HepG2 (cell line): ENCODE data around the gene ADGRG1. TPM values are rescaled to one million over a fixed set of nuclear protein-coding genes. Genes with fewer than 3 reads are reported as not detected.

Source experiments
- BCL3 ChIP-seq: sonication (generic); formaldehyde crosslinking; IDR thresholded peaks from 2 replicates; pipeline ENCODE4 v1.5.1; 2020; ENCODE audit warnings: mild to moderate bottlenecking, missing genetic modification reagents, moderate library complexity
- FOXK2 ChIP-seq: fragments of 450-650 bp; IDR thresholded peaks from 2 replicates; pipeline ENCODE4 v1.6.1; 2016
- ISL2 ChIP-seq: sonication (generic); formaldehyde crosslinking; IDR thresholded peaks from 2 replicates; pipeline ENCODE4 v1.5.0; 2020; ENCODE audit warnings: missing genetic modification reagents
- LRRFIP1 ChIP-seq: sonication (generic); formaldehyde crosslinking; conservative IDR thresholded peaks from 2 replicates; pipeline ENCODE4 v1.4.0; 2020; ENCODE audit warnings: missing genetic modification reagents
- NRL ChIP-seq: sonication (generic); formaldehyde crosslinking; IDR thresholded peaks from 2 replicates; pipeline ENCODE4 v1.5.0; 2020; ENCODE audit warnings: missing genetic modification reagents, mild to moderate bottlenecking, moderate library complexity, borderline replicate concordance
- PATZ1 ChIP-seq: sonication (generic); formaldehyde crosslinking; IDR thresholded peaks from 2 replicates; pipeline ENCODE4 v1.4.0; 2020; ENCODE audit warnings: missing genetic modification reagents
- RBFOX2 ChIP-seq: fragments of 200-400 bp; formaldehyde crosslinking; IDR thresholded peaks from 2 replicates; pipeline ENCODE4 v1.6.1; 2017; ENCODE audit warnings: low read depth, mild to moderate bottlenecking, low read length
- XRCC5 ChIP-seq: fragments of 200-400 bp; formaldehyde crosslinking; optimal IDR thresholded peaks from 2 replicates; pipeline ENCODE3; 2017; ENCODE audit warnings: mild to moderate bottlenecking, low read length
- ZBTB25 ChIP-seq: IDR thresholded peaks from 2 replicates; pipeline ENCODE4 v1.6.1; 2018; ENCODE audit warnings: missing genetic modification reagents
- ZBTB38 ChIP-seq: sonication (generic); formaldehyde crosslinking; IDR thresholded peaks from 2 replicates; pipeline ENCODE4 v1.5.1; 2020; ENCODE audit warnings: mild to moderate bottlenecking, missing genetic modification reagents
- ZC3H4 ChIP-seq: sonication (generic); formaldehyde crosslinking; IDR thresholded peaks from 2 replicates; pipeline ENCODE4 v1.4.0; 2020; ENCODE audit warnings: missing genetic modification reagents, borderline replicate concordance
- ZKSCAN5 ChIP-seq: sonication (generic); formaldehyde crosslinking; IDR thresholded peaks from 2 replicates; pipeline ENCODE4 v1.5.1; 2020; ENCODE audit warnings: mild to moderate bottlenecking, missing genetic modification reagents
- ZKSCAN8 ChIP-seq: IDR thresholded peaks from 2 replicates; pipeline ENCODE4 v1.6.1; 2016; ENCODE audit warnings: borderline replicate concordance, missing genetic modification reagents, missing compliant biosample characterization
- ZNF235 ChIP-seq: sonication (generic); formaldehyde crosslinking; IDR thresholded peaks from 2 replicates; pipeline ENCODE4 v1.8.1; 2023; ENCODE audit warnings: mild to moderate bottlenecking, missing genetic modification reagents, borderline replicate concordance
- ZNF354B ChIP-seq: sonication (generic); formaldehyde crosslinking; IDR thresholded peaks from 2 replicates; pipeline ENCODE4 v1.8.0; 2022; ENCODE audit warnings: mild to moderate bottlenecking, missing genetic modification reagents
- ZNF549 ChIP-seq: sonication (generic); formaldehyde crosslinking; IDR thresholded peaks from 2 replicates; pipeline ENCODE4 v1.5.0; 2020; ENCODE audit warnings: missing genetic modification reagents
- polyA plus RNA-seq, 8 experiments: library from polyadenylated mRNA; depleted of rRNA in 3 of 8; stranded (reverse) in 7 of 8; unstranded in 1 of 8; fragments of >200 nt; fragmentation: Illumina TruSeq in 4 of 8; extraction: Trizol in 4 of 8; gene quantifications; 2 replicates each; pipeline versions ENCODE4 v1.2.1 to v1.2.3, GENCODE V29; 2011 to 2016; ENCODE audit warnings: low read depth in 4 of 8, missing spikeins in 1 of 8, mixed read lengths in 1 of 8; ENCODE audit not compliant: insufficient read depth in 1 of 8
- total RNA-seq, 5 experiments: library from RNA; depleted of rRNA; stranded (reverse); fragments of >200 nt; fragmentation: Illumina TruSeq; extraction: Trizol; gene quantifications; 2 replicates each; pipeline ENCODE4 v1.2.3, GENCODE V29; 2016; ENCODE audit warnings: low read depth in 1 of 5
- TF ChIP-seq, protein P1 (sequence below): sonication (generic); formaldehyde crosslinking; IDR thresholded peaks from 2 replicates; pipeline ENCODE4 v1.4.0; 2020; ENCODE audit warnings: missing genetic modification reagents, borderline replicate concordance

ADGRG1 gene
- total and polyA plus RNA-seq, 2 of the 13 experiments (the other 11 are each of a cell fraction or from before 2014, with no cell fraction given): 2.7 to 5.9 TPM

DNA sequence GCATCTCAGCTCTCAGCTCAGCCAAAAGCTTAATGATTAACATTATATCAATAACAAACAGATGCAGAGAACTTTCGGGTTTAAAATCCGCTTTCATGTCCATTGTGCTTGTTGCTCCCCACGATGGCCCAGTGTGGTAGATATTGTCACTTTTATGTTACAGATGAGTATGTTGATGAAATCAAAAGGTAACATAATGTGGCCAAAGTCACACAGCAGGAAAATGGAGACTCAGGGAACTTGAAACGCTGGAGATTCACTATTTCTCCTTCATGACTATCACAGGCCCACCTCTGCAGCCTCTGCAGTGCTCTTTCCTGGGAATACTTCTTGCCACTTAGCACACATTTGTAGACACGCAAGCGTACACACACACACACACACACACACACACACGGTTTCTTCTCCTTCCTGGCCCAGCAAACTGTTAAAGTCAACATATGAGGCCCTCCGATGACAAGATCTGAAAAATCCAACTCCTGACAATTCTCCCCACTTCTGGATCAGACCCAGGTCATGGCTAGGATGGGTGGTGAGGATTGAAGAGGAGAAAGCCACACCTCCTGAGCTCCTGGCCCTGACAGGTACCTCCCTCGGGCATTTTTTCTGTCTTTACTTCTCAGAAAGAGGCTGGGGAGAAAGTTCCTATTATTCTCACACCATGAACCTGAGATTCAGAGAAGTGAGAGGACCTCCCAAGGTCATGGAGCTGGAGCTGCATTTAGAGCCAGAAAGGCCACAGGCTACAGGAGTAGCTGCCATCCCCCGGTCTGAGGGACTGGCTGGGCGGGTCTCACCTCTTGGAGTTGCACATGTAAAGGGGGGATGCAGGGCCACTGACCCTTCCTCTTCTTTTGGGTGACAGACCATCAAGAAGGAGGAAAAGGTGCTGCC is 75.8 kb downstream of the ADGRG1 start (continued):
- TF ChIP-seq ZBTB38 (no peak), ZC3H4 (no peak), RBFOX2 (peak; percentile 70), ZNF549 (CRISPR knock-in tag) (no peak), FOXK2 (peak; percentile 35; the same call in 1 of the 2 replicates), ZNF354B (CRISPR knock-in tag) (no peak), ZBTB25 (CRISPR knock-in tag) (peak; percentile 65; the same call in 1 of the 2 replicates), ISL2 (CRISPR knock-in tag) (0 out of 2 replicates have a peak, but pooled peaks have one; percentile 29), ZKSCAN5 (CRISPR knock-in tag) (0 out of 2 replicates have a peak, but pooled peaks have one; percentile 44), ZKSCAN8 (CRISPR knock-in tag) (peak; percentile 52; the same call in 1 of the 2 replicates), XRCC5 (peak; percentile 36), NRL (CRISPR knock-in tag) (peak; percentile 80; the same call in 1 of the 2 replicates), BCL3 (CRISPR knock-in tag) (no peak; the same call in 1 of the 2 replicates), LRRFIP1 (CRISPR knock-in tag) (no peak), ZNF235 (no peak), PATZ1 (0 out of 2 replicates have a peak, but pooled peaks have one; percentile 28)
- TF ChIP-seq, protein P1, sequence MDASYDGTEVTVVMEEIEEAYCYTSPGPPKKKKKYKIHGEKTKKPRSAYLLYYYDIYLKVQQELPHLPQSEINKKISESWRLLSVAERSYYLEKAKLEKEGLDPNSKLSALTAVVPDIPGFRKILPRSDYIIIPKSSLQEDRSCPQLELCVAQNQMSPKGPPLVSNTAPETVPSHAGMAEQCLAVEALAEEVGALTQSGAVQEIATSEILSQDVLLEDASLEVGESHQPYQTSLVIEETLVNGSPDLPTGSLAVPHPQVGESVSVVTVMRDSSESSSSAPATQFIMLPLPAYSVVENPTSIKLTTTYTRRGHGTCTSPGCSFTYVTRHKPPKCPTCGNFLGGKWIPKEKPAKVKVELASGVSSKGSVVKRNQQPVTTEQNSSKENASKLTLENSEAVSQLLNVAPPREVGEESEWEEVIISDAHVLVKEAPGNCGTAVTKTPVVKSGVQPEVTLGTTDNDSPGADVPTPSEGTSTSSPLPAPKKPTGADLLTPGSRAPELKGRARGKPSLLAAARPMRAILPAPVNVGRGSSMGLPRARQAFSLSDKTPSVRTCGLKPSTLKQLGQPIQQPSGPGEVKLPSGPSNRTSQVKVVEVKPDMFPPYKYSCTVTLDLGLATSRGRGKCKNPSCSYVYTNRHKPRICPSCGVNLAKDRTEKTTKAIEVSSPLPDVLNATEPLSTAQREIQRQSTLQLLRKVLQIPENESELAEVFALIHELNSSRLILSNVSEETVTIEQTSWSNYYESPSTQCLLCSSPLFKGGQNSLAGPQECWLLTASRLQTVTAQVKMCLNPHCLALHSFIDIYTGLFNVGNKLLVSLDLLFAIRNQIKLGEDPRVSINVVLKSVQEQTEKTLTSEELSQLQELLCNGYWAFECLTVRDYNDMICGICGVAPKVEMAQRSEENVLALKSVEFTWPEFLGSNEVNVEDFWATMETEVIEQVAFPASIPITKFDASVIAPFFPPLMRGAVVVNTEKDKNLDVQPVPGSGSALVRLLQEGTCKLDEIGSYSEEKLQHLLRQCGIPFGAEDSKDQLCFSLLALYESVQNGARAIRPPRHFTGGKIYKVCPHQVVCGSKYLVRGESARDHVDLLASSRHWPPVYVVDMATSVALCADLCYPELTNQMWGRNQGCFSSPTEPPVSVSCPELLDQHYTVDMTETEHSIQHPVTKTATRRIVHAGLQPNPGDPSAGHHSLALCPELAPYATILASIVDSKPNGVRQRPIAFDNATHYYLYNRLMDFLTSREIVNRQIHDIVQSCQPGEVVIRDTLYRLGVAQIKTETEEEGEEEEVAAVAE (CRISPR knock-in tag): no peak
